Neural cell (in vitro differentiated cells): Measurements from ENCODE around the gene RIOK2.

Experiments used
- SMC3 ChIP-seq: fragments of 450-650 bp; conservative IDR thresholded peaks from 2 replicates; pipeline ENCODE4 v1.6.1; 2014; ENCODE audit warnings: antibody characterized with exemption, mild to moderate bottlenecking, moderate library complexity; ENCODE audit not compliant: poor library complexity
- TAF1 ChIP-seq: IDR thresholded peaks from 2 replicates; pipeline ENCODE4 v1.6.1; 2012; ENCODE audit warnings: low read depth
- TF ChIP-seq, protein P1 (sequence below): fragments of 450-650 bp; IDR thresholded peaks from 2 replicates; pipeline ENCODE4 v1.5.1; 2014; ENCODE audit warnings: antibody characterized with exemption, mild to moderate bottlenecking, moderate library complexity; ENCODE audit not compliant: poor library complexity, severe bottlenecking

DNA sequence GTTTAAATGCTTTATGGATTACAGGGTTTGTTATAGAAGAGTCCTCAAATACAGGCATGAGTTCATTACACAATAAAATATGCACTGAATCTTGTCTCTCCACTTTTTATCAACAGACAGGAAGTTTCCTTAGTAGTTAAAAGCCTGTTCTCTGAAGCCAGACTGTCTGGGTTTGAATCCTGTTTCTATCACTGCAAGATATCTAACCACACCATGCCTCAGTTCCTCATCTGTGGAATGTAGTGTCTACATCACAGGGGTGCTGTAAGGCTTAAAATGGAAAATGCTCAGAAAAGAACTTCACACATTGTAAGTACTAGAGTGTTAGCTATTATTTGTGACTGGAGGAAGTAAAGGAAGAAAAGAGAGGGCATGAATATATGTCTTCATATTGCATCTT lies 49.9 kb downstream of the RIOK2 start:
- no peak for TF ChIP-seq TAF1
- TF ChIP-seq, protein P1, sequence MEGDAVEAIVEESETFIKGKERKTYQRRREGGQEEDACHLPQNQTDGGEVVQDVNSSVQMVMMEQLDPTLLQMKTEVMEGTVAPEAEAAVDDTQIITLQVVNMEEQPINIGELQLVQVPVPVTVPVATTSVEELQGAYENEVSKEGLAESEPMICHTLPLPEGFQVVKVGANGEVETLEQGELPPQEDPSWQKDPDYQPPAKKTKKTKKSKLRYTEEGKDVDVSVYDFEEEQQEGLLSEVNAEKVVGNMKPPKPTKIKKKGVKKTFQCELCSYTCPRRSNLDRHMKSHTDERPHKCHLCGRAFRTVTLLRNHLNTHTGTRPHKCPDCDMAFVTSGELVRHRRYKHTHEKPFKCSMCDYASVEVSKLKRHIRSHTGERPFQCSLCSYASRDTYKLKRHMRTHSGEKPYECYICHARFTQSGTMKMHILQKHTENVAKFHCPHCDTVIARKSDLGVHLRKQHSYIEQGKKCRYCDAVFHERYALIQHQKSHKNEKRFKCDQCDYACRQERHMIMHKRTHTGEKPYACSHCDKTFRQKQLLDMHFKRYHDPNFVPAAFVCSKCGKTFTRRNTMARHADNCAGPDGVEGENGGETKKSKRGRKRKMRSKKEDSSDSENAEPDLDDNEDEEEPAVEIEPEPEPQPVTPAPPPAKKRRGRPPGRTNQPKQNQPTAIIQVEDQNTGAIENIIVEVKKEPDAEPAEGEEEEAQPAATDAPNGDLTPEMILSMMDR = no peak
- no peak for TF ChIP-seq SMC3
